GM13977 (cell line): ENCODE results near the gene ADCY6.

Experiments
- DNase-seq: peaks from one replicate; pipeline ENCODE4 v3.0.0; 2012; ENCODE audit warnings: low spot score
- CTCF ChIP-seq: IDR thresholded peaks from 2 replicates; pipeline ENCODE4 v1.5.1; 2012; ENCODE audit warnings: mild to moderate bottlenecking, control low read depth; ENCODE audit not compliant: insufficient read depth; ENCODE audit errors: extremely low read depth, missing control alignments
- in situ Hi-C: fragments of 300-500 bp; cut with MboI; formaldehyde crosslinking; loops from one replicate; pipeline ENCODE4 v1.12.0; 2022; ENCODE audit warnings: low sequenced_read_pairs, low pct_unique_long_range_greater_than_20kb, mixed read lengths, inconsistent platforms; ENCODE audit not compliant: unreplicated experiment

The ADCY6 gene

GRCh38 chr12:48796976-48797375, 8.1 kb upstream of the ADCY6 start:
- in situ Hi-C loops: loop anchor here (5.0 kb wide), 1 partner anchor 50 kb away; no protein-coding TSS in a partner anchor
- TF ChIP-seq CTCF: no peak
- no peak for DNase-seq

GRCh38 chr12:48795550-48796455, 6.9 kb upstream of the ADCY6 start:
- in situ Hi-C loops: loop anchor here (5.0 kb wide), 1 partner anchor 49 kb away; no protein-coding TSS in a partner anchor
- TF ChIP-seq CTCF: peak; percentile 88
- DNase-seq: peak; percentile 84

- no peak for TF ChIP-seq CTCF
- in situ Hi-C loops: loop anchor here (5.0 kb wide), 1 partner anchor 48 kb away; no protein-coding TSS in a partner anchor
- no peak for DNase-seq
These were observed 6.0 kb upstream of the ADCY6 start for GRCh38 chr12:48794870-48795269.

GRCh38 chr12:48793696-48794095, 4.8 kb upstream of the ADCY6 start:
- no peak for TF ChIP-seq CTCF
- no peak for DNase-seq
- in situ Hi-C loops: no loop called here

GRCh38 chr12:48789858-48790326, 1.0 kb upstream of the ADCY6 start:
- TF ChIP-seq CTCF: no peak
- no peak for DNase-seq
- in situ Hi-C loops: no loop called here

GRCh38 chr12:48788524-48788853, 400 bp downstream of the ADCY6 start:
- no peak for TF ChIP-seq CTCF

More at GRCh38 chr12:48788524-48788853, 400 bp downstream of the ADCY6 start:
- DNase-seq: no peak
- in situ Hi-C loops: no loop called here
